ENCODE data around the gene SPDYA.

The SPDYA gene

DNA sequence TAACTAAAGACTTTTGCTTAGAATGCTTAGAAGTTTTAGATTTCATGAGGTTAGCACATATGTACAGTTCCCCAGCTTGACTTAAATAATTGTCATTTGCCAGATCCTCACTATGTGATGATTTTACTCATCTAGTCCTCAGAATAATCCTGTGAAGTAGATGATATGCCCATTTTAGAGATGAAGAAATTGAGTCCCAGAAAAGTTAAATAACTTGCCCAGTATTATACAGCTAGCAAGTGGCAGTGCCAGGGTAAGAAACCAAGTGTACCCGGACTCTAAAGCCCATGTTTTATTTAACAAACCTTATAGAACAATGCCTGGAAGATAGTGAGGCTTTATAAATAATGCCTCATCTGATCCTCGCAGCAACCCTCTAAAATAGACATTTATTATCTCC, 28.3 kb downstream of the SPDYA start:
- Histone ChIP-seq H3K27ac (ENCODE audit: extremely low read depth, low read depth, low read length) (no peak overlapping the region), H3K9me3 (ENCODE audit: control insufficient read depth, insufficient read depth, low read depth, low read length) (no peaks in the 10 kb centered on the region), H3K36me3 (ENCODE audit: control insufficient read depth in 2 of 2, insufficient read depth in 1 of 2, low read length in 2 of 2) (peaks cover 0 to 3% of the 10 kb centered on the region in 2 experiments; a peak in 1 of 3 replicates), H3K4me3 (ENCODE audit: low read depth, low read length) (no peak overlapping the region), H3K4me1 (ENCODE audit: control insufficient read depth, insufficient read depth, low read length) (peaks cover 6% of the 10 kb centered on the region)
- TF ChIP-seq ZNF274 (IDR thresholded peaks at IDR 0.05; ENCODE audit: low read length) (no peak), ZNF274 (tag by site-specific recombination; IDR thresholded peaks at IDR 0.05; ENCODE audit: borderline replicate concordance) (no peak), ZNF768 (tag by site-specific recombination; IDR thresholded peaks at IDR 0.05) (no peak), BCL11A (tag by site-specific recombination; IDR thresholded peaks at IDR 0.05; ENCODE audit: low read depth) (no peak)
- TF ChIP-seq, protein P1, sequence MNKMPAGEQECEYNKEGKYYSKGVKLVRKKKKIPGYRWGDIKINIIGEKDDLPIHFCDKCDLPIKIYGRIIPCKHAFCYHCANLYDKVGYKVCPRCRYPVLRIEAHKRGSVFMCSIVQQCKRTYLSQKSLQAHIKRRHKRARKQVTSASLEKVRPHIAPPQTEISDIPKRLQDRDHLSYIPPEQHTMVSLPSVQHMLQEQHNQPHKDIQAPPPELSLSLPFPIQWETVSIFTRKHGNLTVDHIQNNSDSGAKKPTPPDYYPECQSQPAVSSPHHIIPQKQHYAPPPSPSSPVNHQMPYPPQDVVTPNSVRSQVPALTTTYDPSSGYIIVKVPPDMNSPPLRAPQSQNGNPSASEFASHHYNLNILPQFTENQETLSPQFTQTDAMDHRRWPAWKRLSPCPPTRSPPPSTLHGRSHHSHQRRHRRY (tag by site-specific recombination; IDR thresholded peaks at IDR 0.05): no peak
- ChIA-PET CTCF (interaction anchor here (0.9 kb wide), 1 partner anchor 19 kb away, joined by 3 read pairs; no protein-coding TSS in a partner anchor), POLR2A (no interaction called here)

DNA sequence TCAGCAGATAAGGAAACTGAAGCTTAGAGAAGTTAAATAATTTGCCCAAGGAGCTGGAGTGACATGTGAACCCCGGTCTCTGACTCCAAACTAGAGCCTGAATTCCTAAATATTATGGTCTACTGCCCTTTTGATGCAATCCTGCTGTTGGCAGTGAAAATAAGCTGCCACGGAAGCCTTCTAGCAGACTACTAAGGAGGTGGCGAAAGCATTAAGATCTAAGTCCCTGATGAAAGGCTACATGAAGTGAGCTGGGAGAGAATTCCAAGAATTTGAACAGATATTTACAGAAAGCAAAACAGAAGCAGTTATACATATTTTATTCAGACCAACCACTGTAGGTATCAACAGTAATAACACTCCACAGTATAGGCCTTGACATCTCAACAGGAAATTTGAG, 31.4 kb downstream of the SPDYA start:
- Histone ChIP-seq H3K4me3 (ENCODE audit: low read depth, low read length) (no peak overlapping the region), H3K4me1 (ENCODE audit: control insufficient read depth, insufficient read depth, low read length) (no peaks in the 10 kb centered on the region), H3K27ac (ENCODE audit: extremely low read depth, low read depth, low read length) (no peak overlapping the region), H3K9me3 (ENCODE audit: control insufficient read depth, insufficient read depth, low read depth, low read length) (no peaks in the 10 kb centered on the region), H3K36me3 (ENCODE audit: control insufficient read depth in 2 of 2, insufficient read depth in 1 of 2, low read length in 2 of 2) (peaks cover 0 to 14% of the 10 kb centered on the region in 2 experiments; a peak in 2 of 3 replicates)
- CTCF ChIA-PET: no interaction called here
- POLR2A ChIA-PET: no interaction called here
- no peak for TF ChIP-seq GLI2 (tag by site-specific recombination; IDR thresholded peaks at IDR 0.05; ENCODE audit: borderline replicate concordance, low read depth)
- no peak for TF ChIP-seq OVOL3 (tag by site-specific recombination; IDR thresholded peaks at IDR 0.05)
- no peak for TF ChIP-seq ZNF548 (tag by site-specific recombination; IDR thresholded peaks at IDR 0.05)
- TF ChIP-seq ZNF626 (tag by site-specific recombination; IDR thresholded peaks at IDR 0.05): no peak
- no peak for TF ChIP-seq ZFP37 (tag by site-specific recombination; IDR thresholded peaks at IDR 0.05)
- no peak for TF ChIP-seq ZNF221 (tag by site-specific recombination; IDR thresholded peaks at IDR 0.05; ENCODE audit: borderline replicate concordance)
- TF ChIP-seq ZNF571 (tag by site-specific recombination; IDR thresholded peaks at IDR 0.05): no peak

DNA sequence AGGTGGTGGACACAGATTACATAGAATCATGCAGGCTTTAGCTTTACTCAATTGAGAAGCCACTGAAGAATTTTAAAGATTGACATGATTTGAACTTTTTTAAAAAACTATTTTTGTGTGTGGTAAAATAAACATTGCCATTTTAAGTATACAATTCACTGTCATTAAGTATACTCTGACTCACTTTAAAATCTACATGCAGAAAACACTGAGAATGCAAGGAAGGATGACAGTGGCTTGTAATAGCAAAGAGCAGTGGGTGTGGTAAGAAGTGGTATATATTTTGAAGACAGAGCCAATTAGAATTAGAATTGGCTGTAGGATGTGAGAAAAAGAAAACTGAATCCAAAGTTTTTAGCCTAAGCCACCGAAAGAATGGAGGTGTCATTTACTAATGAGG, 44.6 kb downstream of the SPDYA start:
- Histone ChIP-seq H3K4me1 (ENCODE audit: control insufficient read depth, insufficient read depth, low read length) (no peaks in the 10 kb centered on the region), H3K9me3 (ENCODE audit: control insufficient read depth, insufficient read depth, low read depth, low read length) (no peaks in the 10 kb centered on the region), H3K4me3 (ENCODE audit: low read depth, low read length) (no peak overlapping the region), H3K36me3 (ENCODE audit: control insufficient read depth in 2 of 2, insufficient read depth in 1 of 2, low read length in 2 of 2) (peaks cover 11% of the 10 kb centered on the region in 2 experiments), H3K27ac (ENCODE audit: extremely low read depth, low read depth, low read length) (no peak overlapping the region)
- POLR2A ChIA-PET: interaction anchor here (0.5 to 0.9 kb wide), 3 partner anchors 15 to 39 kb away, joined by 3 to 6 read pairs (median 3); partner anchors contain the start of genes TRMT61B and WDR43
- CTCF ChIA-PET: no interaction called here
- no peak for TF ChIP-seq YY1 (tag by site-specific recombination; IDR thresholded peaks at IDR 0.05)
- TF ChIP-seq, protein P2, sequence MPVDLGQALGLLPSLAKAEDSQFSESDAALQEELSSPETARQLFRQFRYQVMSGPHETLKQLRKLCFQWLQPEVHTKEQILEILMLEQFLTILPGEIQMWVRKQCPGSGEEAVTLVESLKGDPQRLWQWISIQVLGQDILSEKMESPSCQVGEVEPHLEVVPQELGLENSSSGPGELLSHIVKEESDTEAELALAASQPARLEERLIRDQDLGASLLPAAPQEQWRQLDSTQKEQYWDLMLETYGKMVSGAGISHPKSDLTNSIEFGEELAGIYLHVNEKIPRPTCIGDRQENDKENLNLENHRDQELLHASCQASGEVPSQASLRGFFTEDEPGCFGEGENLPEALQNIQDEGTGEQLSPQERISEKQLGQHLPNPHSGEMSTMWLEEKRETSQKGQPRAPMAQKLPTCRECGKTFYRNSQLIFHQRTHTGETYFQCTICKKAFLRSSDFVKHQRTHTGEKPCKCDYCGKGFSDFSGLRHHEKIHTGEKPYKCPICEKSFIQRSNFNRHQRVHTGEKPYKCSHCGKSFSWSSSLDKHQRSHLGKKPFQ (tag by site-specific recombination; IDR thresholded peaks at IDR 0.05): no peak
- TF ChIP-seq, protein P3, sequence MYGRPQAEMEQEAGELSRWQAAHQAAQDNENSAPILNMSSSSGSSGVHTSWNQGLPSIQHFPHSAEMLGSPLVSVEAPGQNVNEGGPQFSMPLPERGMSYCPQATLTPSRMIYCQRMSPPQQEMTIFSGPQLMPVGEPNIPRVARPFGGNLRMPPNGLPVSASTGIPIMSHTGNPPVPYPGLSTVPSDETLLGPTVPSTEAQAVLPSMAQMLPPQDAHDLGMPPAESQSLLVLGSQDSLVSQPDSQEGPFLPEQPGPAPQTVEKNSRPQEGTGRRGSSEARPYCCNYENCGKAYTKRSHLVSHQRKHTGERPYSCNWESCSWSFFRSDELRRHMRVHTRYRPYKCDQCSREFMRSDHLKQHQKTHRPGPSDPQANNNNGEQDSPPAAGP (tag by site-specific recombination; IDR thresholded peaks at IDR 0.05): no peak
- no peak for TF ChIP-seq SCRT2 (tag by site-specific recombination; IDR thresholded peaks at IDR 0.05)
- no peak for TF ChIP-seq ZNF266 (tag by site-specific recombination; IDR thresholded peaks at IDR 0.05; ENCODE audit: low read depth)
- TF ChIP-seq, protein P4, sequence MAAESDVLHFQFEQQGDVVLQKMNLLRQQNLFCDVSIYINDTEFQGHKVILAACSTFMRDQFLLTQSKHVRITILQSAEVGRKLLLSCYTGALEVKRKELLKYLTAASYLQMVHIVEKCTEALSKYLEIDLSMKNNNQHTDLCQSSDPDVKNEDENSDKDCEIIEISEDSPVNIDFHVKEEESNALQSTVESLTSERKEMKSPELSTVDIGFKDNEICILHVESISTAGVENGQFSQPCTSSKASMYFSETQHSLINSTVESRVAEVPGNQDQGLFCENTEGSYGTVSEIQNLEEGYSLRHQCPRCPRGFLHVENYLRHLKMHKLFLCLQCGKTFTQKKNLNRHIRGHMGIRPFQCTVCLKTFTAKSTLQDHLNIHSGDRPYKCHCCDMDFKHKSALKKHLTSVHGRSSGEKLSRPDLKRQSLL (tag by site-specific recombination; IDR thresholded peaks at IDR 0.05): no peak
- TF ChIP-seq ZNF561 (tag by site-specific recombination; IDR thresholded peaks at IDR 0.05; ENCODE audit: borderline replicate concordance): no peak
- TF ChIP-seq GFI1B (tag by site-specific recombination; IDR thresholded peaks at IDR 0.05): no peak
- TF ChIP-seq GLIS1 (tag by site-specific recombination; IDR thresholded peaks at IDR 0.05): no peak
- TF ChIP-seq, protein P5, sequence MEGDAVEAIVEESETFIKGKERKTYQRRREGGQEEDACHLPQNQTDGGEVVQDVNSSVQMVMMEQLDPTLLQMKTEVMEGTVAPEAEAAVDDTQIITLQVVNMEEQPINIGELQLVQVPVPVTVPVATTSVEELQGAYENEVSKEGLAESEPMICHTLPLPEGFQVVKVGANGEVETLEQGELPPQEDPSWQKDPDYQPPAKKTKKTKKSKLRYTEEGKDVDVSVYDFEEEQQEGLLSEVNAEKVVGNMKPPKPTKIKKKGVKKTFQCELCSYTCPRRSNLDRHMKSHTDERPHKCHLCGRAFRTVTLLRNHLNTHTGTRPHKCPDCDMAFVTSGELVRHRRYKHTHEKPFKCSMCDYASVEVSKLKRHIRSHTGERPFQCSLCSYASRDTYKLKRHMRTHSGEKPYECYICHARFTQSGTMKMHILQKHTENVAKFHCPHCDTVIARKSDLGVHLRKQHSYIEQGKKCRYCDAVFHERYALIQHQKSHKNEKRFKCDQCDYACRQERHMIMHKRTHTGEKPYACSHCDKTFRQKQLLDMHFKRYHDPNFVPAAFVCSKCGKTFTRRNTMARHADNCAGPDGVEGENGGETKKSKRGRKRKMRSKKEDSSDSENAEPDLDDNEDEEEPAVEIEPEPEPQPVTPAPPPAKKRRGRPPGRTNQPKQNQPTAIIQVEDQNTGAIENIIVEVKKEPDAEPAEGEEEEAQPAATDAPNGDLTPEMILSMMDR (tag by site-specific recombination; IDR thresholded peaks at IDR 0.05): no peak
- no peak for TF ChIP-seq ZNF391 (tag by site-specific recombination; IDR thresholded peaks at IDR 0.05; ENCODE audit: borderline replicate concordance, low read depth)
- TF ChIP-seq, protein P6, sequence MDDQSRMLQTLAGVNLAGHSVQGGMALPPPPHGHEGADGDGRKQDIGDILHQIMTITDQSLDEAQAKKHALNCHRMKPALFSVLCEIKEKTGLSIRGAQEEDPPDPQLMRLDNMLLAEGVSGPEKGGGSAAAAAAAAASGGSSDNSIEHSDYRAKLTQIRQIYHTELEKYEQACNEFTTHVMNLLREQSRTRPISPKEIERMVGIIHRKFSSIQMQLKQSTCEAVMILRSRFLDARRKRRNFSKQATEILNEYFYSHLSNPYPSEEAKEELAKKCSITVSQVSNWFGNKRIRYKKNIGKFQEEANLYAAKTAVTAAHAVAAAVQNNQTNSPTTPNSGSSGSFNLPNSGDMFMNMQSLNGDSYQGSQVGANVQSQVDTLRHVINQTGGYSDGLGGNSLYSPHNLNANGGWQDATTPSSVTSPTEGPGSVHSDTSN (CRISPR knock-in tag; IDR thresholded peaks at IDR 0.05): no peak

Measured in HEK293 (cell line).